Diencephalon (tissue), 1 donor: Measurements from ENCODE around the gene SPINK9. TPM values are rescaled to one million over a fixed set of nuclear protein-coding genes. Genes with fewer than 3 reads are reported as not detected.

Experiments used
- small RNA-seq: library from RNA; depleted of rRNA; stranded (forward); fragments of <200 nt; gene quantifications from one replicate; pipeline ENCODE3, GENCODE V24; 2014
- total RNA-seq: library from RNA; depleted of rRNA; stranded (reverse); fragments of >200 nt; gene quantifications from one replicate; pipeline ENCODE4 v1.2.3, GENCODE V29; 2014

Gene SPINK9, protein sequence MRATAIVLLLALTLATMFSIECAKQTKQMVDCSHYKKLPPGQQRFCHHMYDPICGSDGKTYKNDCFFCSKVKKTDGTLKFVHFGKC
- not detected for total RNA-seq

GRCh38 chr5:148335259-148335658, at the start of gene SPINK9:
SPINK9 (plus strand) TSS chr5:148335559; CDS start chr5:148335614, 55 bp downstream.

GRCh38 chr5:148312153-148312552, 23.2 kb upstream of the SPINK9 start, which contains the start of gene SPINK7:
SPINK7 (plus strand) TSS chr5:148312423; CDS start chr5:148312484, 61 bp downstream.

GRCh38 chr5:148383564-148384379, 48.4 kb downstream of the SPINK9 start, which contains the start of gene FBXO38:
FBXO38 (plus strand) TSS chr5:148383958; CDS start chr5:148394777, 10,819 bp downstream.

Small RNA genes lying within 50 kb of the gene (small RNA-seq; reads per million reads assigned to genes)
- gene RF00017 = not detected

Other genes starting within 250 kb of the SPINK9 start
- gene SPINK14, start 167.0 kb upstream of the SPINK9 start, total RNA-seq = not detected
- gene SPINK6, start 132.5 kb upstream of the SPINK9 start, total RNA-seq = not detected
- gene MARCOL, start 97.0 kb upstream of the SPINK9 start, total RNA-seq = not detected
- not detected for gene SPINK13, start 66.8 kb upstream of the SPINK9 start, total RNA-seq
- not detected for gene SPINK7, start 23.1 kb upstream of the SPINK9 start, total RNA-seq
- gene FBXO38, start 48.4 kb downstream of the SPINK9 start, total RNA-seq = 68.3 TPM